IMR-90 (cell line): Measurements from ENCODE around the gene FCMR. TPM values are rescaled to one million over a fixed set of nuclear protein-coding genes. Genes with fewer than 3 reads are reported as not detected.

Source experiments
- ATAC-seq: fragments of 200-7000 bp; cut with Tn5 transposase; 2 replicates; pipeline ENCODE4 v1.9.1; 2020; ENCODE audit warnings: low read depth, mild to moderate bottlenecking, moderate library complexity
- BruUV-seq: library from RNA; stranded (reverse); fragments of 400-500 nt; replicated peaks from 2 replicates; lab custom pipeline; 2021; lab: Mats Ljungman, UMichigan
- CTCF ChIA-PET: fragments of 300-600 bp; formaldehyde crosslinking; extraction: SDS; loops from one replicate; lab custom pipeline; 2021; ENCODE audit warnings: antibody characterized with exemption; lab: Yijun Ruan, JAX
- POLR2A ChIA-PET: fragments of 300-600 bp; sonication (Branson Sonifier 250); formaldehyde crosslinking; loops from one replicate; lab custom pipeline; 2022; ENCODE audit warnings: antibody characterized with exemption; ENCODE audit not compliant: unreplicated experiment; lab: Charles Lee
- DNase-seq: peaks from one replicate; pipeline ENCODE4 v3.0.0; 2013
- H2AFZ ChIP-seq: replicated peaks from 2 replicates; pipeline ENCODE3; 2013; ENCODE audit warnings: low read length, mild to moderate bottlenecking; ENCODE audit not compliant: poor library complexity
- H2AK5ac ChIP-seq: 2 replicates; pipeline ENCODE4 v1.6.1; 2013; ENCODE audit warnings: low read depth, low read length, inconsistent platforms
- H2AK9ac ChIP-seq: replicated peaks from 2 replicates; pipeline ENCODE3; 2013; ENCODE audit warnings: mild to moderate bottlenecking, low read depth, low read length, moderate library complexity; ENCODE audit not compliant: poor library complexity
- H2BK120ac ChIP-seq: 2 replicates; pipeline ENCODE4 v1.6.1; 2013; ENCODE audit warnings: low read depth, low read length, inconsistent platforms
- H2BK15ac ChIP-seq: 3 replicates; pipeline ENCODE4 v1.6.1; 2013; ENCODE audit warnings: low read depth, low read length, inconsistent platforms
- H2BK20ac ChIP-seq: 2 replicates; pipeline ENCODE4 v1.6.1; 2013; ENCODE audit warnings: low read depth, mild to moderate bottlenecking, inconsistent platforms, low read length, moderate library complexity
- H2BK5ac ChIP-seq: 2 replicates; pipeline ENCODE4 v1.6.1; 2013; ENCODE audit warnings: mild to moderate bottlenecking, low read depth, low read length, inconsistent platforms; ENCODE audit not compliant: poor library complexity, severe bottlenecking
- H3K14ac ChIP-seq: replicated peaks from 2 replicates; pipeline ENCODE4 v1.6.1; 2013; ENCODE audit warnings: low read depth, low read length, inconsistent platforms
- H3K18ac ChIP-seq: 2 replicates; pipeline ENCODE4 v1.6.1; 2013; ENCODE audit warnings: low read depth, low read length, control low read depth
- H3K23ac ChIP-seq: 2 replicates; pipeline ENCODE4 v1.6.1; 2013; ENCODE audit warnings: low read depth, low read length, inconsistent platforms
- H3K27ac ChIP-seq: 2 replicates; pipeline ENCODE4 v1.5.1; 2013; ENCODE audit warnings: mild to moderate bottlenecking, control low read depth, low read length; ENCODE audit not compliant: insufficient read depth
- H3K27me3 ChIP-seq: 2 replicates; pipeline ENCODE4 v1.6.1; 2013; ENCODE audit warnings: low read length; ENCODE audit not compliant: control insufficient read depth, insufficient read depth
- H3K36me3 ChIP-seq: 2 replicates; pipeline ENCODE4 v1.6.1; 2013; ENCODE audit warnings: low read length, mixed read lengths; ENCODE audit not compliant: control insufficient read depth, insufficient read depth
- H3K4ac ChIP-seq: 2 replicates; pipeline ENCODE4 v1.6.1; 2013; ENCODE audit warnings: low read depth, low read length, inconsistent platforms
- H3K4me1 ChIP-seq: 2 replicates; pipeline ENCODE4 v1.6.1; 2013; ENCODE audit warnings: low read length, mixed read lengths; ENCODE audit not compliant: control insufficient read depth, insufficient read depth
- H3K4me2 ChIP-seq: 2 replicates; pipeline ENCODE4 v1.6.1; 2013; ENCODE audit warnings: low read depth, mild to moderate bottlenecking, control low read depth, low read length, moderate library complexity
- H3K4me3 ChIP-seq: 2 replicates; pipeline ENCODE4 v1.5.1; 2013; ENCODE audit warnings: low read depth, mild to moderate bottlenecking, control low read depth, low read length, moderate library complexity; ENCODE audit not compliant: insufficient read depth
- H3K56ac ChIP-seq: 2 replicates; pipeline ENCODE4 v1.6.1; 2013; ENCODE audit warnings: low read length, inconsistent platforms; ENCODE audit not compliant: insufficient read depth; ENCODE audit errors: extremely low read depth
- H3K79me1 ChIP-seq, 2 experiments: 2 replicates each; pipeline ENCODE4 v1.6.1; 2013; ENCODE audit warnings: low read length in 2 of 2, inconsistent platforms in 1 of 2, low read depth in 1 of 2
- H3K9ac ChIP-seq: 2 replicates; pipeline ENCODE4 v1.6.1; 2013; ENCODE audit warnings: low read depth, low read length, control low read depth
- H3K9me1 ChIP-seq: 2 replicates; pipeline ENCODE4 v1.6.1; 2013; ENCODE audit warnings: low read length, inconsistent platforms; ENCODE audit not compliant: insufficient read depth
- H3K9me3 ChIP-seq: 2 replicates; pipeline ENCODE4 v1.6.1; 2013; ENCODE audit warnings: low read length; ENCODE audit not compliant: control insufficient read depth, insufficient read depth
- H4K20me1 ChIP-seq: 2 replicates; pipeline ENCODE4 v1.6.1; 2013; ENCODE audit warnings: low read length, inconsistent platforms; ENCODE audit not compliant: insufficient read depth
- H4K5ac ChIP-seq: 2 replicates; pipeline ENCODE4 v1.6.1; 2013; ENCODE audit warnings: mild to moderate bottlenecking, low read depth, low read length, control low read depth
- H4K8ac ChIP-seq, 2 experiments: 2 replicates each; pipeline ENCODE4 v1.6.1; 2013; ENCODE audit warnings: low read depth in 2 of 2, low read length in 2 of 2, control low read depth in 1 of 2, inconsistent platforms in 1 of 2
- H4K91ac ChIP-seq: 2 replicates; pipeline ENCODE4 v1.6.1; 2013; ENCODE audit warnings: low read depth, low read length, inconsistent platforms; ENCODE audit not compliant: insufficient read depth
- MAFK ChIP-seq: IDR thresholded peaks from 2 replicates; pipeline ENCODE4 v1.6.1; 2012; ENCODE audit warnings: low read depth, low read length, improper control_type of control experiment
- MAZ ChIP-seq: IDR thresholded peaks from 2 replicates; pipeline ENCODE4 v1.6.1; 2012; ENCODE audit warnings: low read depth, mild to moderate bottlenecking, low read length, improper control_type of control experiment, moderate library complexity, borderline replicate concordance
- NFE2L2 ChIP-seq: fragments of 150-350 bp; IDR thresholded peaks from 2 replicates; pipeline ENCODE4 v1.6.1; 2016; ENCODE audit warnings: low read depth, mild to moderate bottlenecking, low read length
- POLR2A ChIP-seq: IDR thresholded peaks from 2 replicates; pipeline ENCODE4 v1.6.1; 2012; ENCODE audit warnings: mild to moderate bottlenecking, low read depth, low read length
- RAD21 ChIP-seq: IDR thresholded peaks from 2 replicates; pipeline ENCODE4 v1.6.1; 2012; ENCODE audit warnings: low read length, improper control_type of control experiment
- RFX5 ChIP-seq: IDR thresholded peaks from 2 replicates; pipeline ENCODE4 v1.8.0; 2012; ENCODE audit warnings: low read depth, mild to moderate bottlenecking, low read length, moderate library complexity
- WGBS, 2 experiments: methylation state at CpG; one replicate each; pipeline versions ENCODE4 v1.1.5 to v1.1.7; 2013; ENCODE audit warnings: missing lambda C conversion rate in 2 of 2; ENCODE audit not compliant: insufficient read length in 1 of 2; ENCODE audit errors: extremely low coverage in 2 of 2; 5-methylcytosine and 5-hydroxymethylcytosine counted together
- dilution Hi-C: fragments of 300-500 bp; cut with HindIII; formaldehyde crosslinking; loops from one replicate; pipeline ENCODE4 v1.14.3; 2018; ENCODE audit warnings: low sequenced_read_pairs; ENCODE audit not compliant: unreplicated experiment
- in situ Hi-C: fragments of 300-500 bp; cut with MboI; formaldehyde crosslinking; loops from 3 replicates; pipeline ENCODE4 v1.14.3; 2019; ENCODE audit warnings: low sequenced_read_pairs, inconsistent platforms, mixed read lengths
- intact Hi-C: fragments of 100-400 bp; cut with micrococcal nuclease; formaldehyde crosslinking; loops from 2 replicates; pipeline ENCODE4 v1.10.0; 2022
- polyA plus RNA-seq, 3 experiments: library from polyadenylated mRNA; depleted of rRNA; stranded (reverse); fragments of >200 nt; gene quantifications; 2 replicates each; pipeline ENCODE4 v1.2.3, GENCODE V29; 2012; ENCODE audit warnings: low replicate concordance in 1 of 3
- total RNA-seq: library from RNA; depleted of rRNA; stranded (reverse); fragments of >200 nt; gene quantifications from 2 replicates; pipeline ENCODE4 v1.2.3, GENCODE V29; 2012
- TF ChIP-seq, protein P1 (sequence below): conservative IDR thresholded peaks from 2 replicates; pipeline ENCODE4 v1.5.1; 2012; ENCODE audit warnings: mild to moderate bottlenecking, low read depth, low read length, improper control_type of control experiment

FCMR gene
- total and polyA plus RNA-seq, 2 of the 4 experiments (the other 2 are of a cell fraction), result 0.09 TPM; not detected in 1

DNA sequence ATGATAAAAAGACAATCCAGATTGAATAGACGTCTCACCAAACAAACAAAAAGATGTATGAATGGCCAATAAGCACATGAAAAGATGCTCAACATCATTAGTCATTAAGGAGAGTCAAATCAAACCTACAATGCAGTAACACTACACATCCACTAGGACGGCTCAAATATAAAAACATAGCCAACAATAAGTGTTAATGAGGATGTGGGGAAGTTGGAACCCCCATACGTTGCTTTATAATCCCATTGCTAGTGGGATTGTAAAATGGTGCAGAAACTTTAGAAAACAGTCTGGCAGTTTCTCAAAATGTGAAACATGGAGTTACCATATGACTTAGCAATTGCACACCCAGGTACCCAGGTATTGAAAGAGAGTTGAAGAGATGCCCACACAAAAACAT lies 39.2 kb downstream of the FCMR start:
- intact Hi-C loops, result no loop called here
- peaks cover 2% of the 10 kb centered on the region; the same call in 1 of the 2 replicates for H3K9me1 ChIP-seq

More for the DNA sequence above, 39.2 kb downstream of the FCMR start:
- WGBS, 2 experiments, result no CpG with 5 or more reads among the region's 3 CpGs
- no peak overlapping the region for H2BK15ac ChIP-seq
- ChIA-PET POLR2A (no interaction called here), CTCF (interaction anchor here (1.0 kb wide), 1 partner anchor 8 kb away, joined by 3 read pairs; no protein-coding TSS in a partner anchor)
- no peak overlapping the region for H2BK20ac ChIP-seq
- H3K4ac ChIP-seq, result no peak overlapping the region
- no peak overlapping the region for H2AK9ac ChIP-seq
- no peaks in the 10 kb centered on the region for H4K20me1 ChIP-seq
- H3K4me3 ChIP-seq, result no peak overlapping the region
- no peak overlapping the region for H4K91ac ChIP-seq
- ATAC-seq, result no peak
- no peak for TF ChIP-seq RAD21
- TF ChIP-seq, protein P1, sequence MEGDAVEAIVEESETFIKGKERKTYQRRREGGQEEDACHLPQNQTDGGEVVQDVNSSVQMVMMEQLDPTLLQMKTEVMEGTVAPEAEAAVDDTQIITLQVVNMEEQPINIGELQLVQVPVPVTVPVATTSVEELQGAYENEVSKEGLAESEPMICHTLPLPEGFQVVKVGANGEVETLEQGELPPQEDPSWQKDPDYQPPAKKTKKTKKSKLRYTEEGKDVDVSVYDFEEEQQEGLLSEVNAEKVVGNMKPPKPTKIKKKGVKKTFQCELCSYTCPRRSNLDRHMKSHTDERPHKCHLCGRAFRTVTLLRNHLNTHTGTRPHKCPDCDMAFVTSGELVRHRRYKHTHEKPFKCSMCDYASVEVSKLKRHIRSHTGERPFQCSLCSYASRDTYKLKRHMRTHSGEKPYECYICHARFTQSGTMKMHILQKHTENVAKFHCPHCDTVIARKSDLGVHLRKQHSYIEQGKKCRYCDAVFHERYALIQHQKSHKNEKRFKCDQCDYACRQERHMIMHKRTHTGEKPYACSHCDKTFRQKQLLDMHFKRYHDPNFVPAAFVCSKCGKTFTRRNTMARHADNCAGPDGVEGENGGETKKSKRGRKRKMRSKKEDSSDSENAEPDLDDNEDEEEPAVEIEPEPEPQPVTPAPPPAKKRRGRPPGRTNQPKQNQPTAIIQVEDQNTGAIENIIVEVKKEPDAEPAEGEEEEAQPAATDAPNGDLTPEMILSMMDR, result no peak; the same call in 1 of the 2 replicates
- TF ChIP-seq MAZ, result no peak
- no peak for TF ChIP-seq NFE2L2
- TF ChIP-seq RFX5, result no peak
- TF ChIP-seq POLR2A, result no peak
- TF ChIP-seq MAFK, result no peak
- H3K79me1 ChIP-seq, result no peaks in the 10 kb centered on the region
- H3K9ac ChIP-seq, result no peak overlapping the region
- no peak overlapping the region for H2BK5ac ChIP-seq
- dilution Hi-C loops, result no loop called here
- no peak overlapping the region for H3K18ac ChIP-seq
- no peak overlapping the region for H4K8ac ChIP-seq
- in situ Hi-C loops, result no loop called here
- no peak overlapping the region for H2AFZ ChIP-seq
- DNase-seq, result no peak
- peaks cover 5% of the 10 kb centered on the region for H3K4me1 ChIP-seq
- H3K36me3 ChIP-seq, result no peaks in the 10 kb centered on the region
- H3K56ac ChIP-seq, result no peak overlapping the region
- no peaks in the 10 kb centered on the region for H3K27me3 ChIP-seq
- H3K23ac ChIP-seq, result no peak overlapping the region
- no peak overlapping the region for H4K5ac ChIP-seq
- H3K4me2 ChIP-seq, result no peak overlapping the region
- H3K9me3 ChIP-seq, result peaks cover 8% of the 10 kb centered on the region
- no peak overlapping the region for H3K27ac ChIP-seq
- H3K14ac ChIP-seq, result no peak overlapping the region
- no TSS peak for BruUV-seq
- no peak overlapping the region for H2AK5ac ChIP-seq
- H2BK120ac ChIP-seq, result no peak overlapping the region
